Measurements from ENCODE around the gene TMEM232.
A peak's percentile ranks its signal among the peaks of the same experiment; 100 is the strongest.

The TMEM232 gene

DNA sequence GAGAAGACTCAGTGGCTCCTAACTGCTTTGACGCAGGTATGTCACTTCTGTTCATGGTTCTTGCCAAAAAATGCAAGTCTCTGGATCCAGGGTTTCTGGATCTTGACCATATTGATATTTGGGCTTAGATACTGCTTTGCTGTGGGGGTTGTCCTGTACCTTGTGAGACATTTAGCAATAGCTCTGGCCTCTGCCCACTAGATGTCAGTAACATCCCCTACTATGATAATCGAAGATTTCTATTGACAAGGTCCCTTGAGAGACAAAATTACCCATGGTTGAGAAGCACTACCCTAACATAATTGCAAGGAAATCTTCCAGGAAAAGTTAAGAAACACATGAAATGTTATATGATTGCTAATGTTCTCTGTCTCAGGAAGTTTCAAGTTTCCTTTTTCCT, 285.4 kb downstream of the TMEM232 start:
- TF ChIP-seq, protein P1, sequence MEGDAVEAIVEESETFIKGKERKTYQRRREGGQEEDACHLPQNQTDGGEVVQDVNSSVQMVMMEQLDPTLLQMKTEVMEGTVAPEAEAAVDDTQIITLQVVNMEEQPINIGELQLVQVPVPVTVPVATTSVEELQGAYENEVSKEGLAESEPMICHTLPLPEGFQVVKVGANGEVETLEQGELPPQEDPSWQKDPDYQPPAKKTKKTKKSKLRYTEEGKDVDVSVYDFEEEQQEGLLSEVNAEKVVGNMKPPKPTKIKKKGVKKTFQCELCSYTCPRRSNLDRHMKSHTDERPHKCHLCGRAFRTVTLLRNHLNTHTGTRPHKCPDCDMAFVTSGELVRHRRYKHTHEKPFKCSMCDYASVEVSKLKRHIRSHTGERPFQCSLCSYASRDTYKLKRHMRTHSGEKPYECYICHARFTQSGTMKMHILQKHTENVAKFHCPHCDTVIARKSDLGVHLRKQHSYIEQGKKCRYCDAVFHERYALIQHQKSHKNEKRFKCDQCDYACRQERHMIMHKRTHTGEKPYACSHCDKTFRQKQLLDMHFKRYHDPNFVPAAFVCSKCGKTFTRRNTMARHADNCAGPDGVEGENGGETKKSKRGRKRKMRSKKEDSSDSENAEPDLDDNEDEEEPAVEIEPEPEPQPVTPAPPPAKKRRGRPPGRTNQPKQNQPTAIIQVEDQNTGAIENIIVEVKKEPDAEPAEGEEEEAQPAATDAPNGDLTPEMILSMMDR (IDR thresholded peaks at IDR 0.05) = peak; percentile 72

DNA sequence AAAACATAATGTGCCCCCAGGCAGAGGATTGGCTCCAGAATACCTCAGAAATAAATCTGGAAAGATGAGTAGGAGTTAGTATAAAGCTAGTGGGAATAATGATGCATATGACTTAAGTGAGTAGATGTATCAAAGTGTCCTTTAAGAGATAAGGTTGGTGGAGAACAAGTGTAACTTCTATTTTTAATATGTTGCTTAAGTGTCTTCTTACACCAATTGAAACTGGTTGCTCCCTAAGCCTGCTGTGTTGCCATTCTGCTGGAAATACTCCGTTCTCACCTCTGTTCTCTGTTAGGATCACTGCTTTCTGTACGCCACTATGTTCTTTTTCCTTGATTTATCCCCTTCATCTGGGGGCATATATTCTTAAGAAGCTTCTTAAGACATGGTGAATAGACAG, 286.4 kb downstream of the TMEM232 start:
- TF ChIP-seq, protein P1 (IDR thresholded peaks at IDR 0.05) = no peak

DNA sequence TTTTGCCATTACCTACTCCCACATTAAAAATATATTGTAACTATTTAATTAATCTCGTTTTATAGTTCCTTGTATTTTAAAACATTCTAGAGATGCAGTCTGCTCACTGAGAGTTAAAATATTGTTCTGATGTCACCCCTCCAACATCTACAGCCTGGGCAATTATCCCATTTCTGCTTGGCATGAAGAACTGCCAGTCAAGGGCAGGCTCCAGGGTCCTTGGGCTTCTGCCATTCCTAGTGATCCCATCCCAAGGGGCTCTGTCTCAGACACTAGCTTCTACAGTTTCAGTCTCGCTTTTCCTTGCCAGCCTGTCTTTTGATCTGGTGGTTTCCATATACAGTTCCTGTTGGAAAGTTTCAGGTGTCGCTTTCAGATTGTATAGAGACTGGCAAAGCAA, 287.2 kb downstream of the TMEM232 start:
- TF ChIP-seq, protein P1 (IDR thresholded peaks at IDR 0.05) = no peak

DNA sequence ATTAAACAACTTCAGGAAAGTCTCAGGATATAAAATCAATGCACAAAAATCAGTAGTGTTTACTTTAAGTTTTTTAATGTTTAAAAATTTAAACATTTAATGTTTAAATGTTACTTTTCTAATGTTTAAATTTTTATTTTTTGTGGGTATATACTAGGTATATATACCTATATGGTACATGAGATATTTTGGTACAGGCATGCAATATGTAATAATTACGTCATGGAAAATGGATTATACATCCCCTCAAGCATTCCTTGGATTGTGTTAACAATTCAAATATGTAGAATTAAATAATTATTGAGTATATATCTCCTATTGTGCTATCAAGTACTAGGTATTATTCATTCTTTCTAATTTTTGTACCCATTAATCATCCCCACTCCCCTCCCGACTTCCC, 291.3 kb downstream of the TMEM232 start:
- TF ChIP-seq, protein P1 (IDR thresholded peaks at IDR 0.05) = no peak

DNA sequence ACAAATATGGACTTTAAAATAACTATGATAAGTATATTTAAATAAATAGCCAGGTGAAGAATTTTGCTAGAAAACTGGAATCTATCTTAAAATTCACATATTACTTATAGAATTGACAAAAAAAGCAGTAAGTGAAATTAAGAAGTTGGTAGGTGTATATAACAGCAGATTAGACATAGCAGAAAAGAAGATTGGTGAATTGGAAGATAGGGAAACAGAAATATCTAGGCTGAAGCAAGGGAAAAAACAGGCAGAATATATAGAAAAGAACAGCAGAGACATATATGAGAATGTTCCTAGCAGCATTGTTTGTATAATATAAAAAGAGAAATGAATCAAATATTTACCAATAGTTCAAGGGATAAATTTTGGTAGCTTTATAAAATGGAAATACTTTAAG, 294.9 kb downstream of the TMEM232 start:
- TF ChIP-seq, protein P1 (IDR thresholded peaks at IDR 0.05) = no peak

DNA sequence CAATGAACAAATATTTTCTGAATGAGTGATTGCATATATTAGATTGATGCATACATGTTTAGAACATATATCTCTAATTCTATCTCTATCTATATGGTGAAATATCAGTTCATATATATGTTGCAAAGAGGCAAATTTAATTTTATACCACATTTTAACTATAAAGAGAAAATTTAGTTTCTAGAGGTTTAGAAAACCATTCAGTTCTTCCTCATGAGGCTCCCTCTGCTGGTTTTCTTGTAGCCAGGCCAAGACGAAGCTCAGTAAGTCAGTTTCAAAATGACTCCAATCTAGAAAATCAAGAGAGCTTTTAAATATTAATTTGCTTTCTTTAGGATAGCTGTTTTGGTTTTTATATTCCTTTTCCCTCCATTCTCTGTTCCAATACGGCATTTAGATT, 312.1 kb downstream of the TMEM232 start:
- TF ChIP-seq, protein P1 (IDR thresholded peaks at IDR 0.05) = peak; percentile 58

DNA sequence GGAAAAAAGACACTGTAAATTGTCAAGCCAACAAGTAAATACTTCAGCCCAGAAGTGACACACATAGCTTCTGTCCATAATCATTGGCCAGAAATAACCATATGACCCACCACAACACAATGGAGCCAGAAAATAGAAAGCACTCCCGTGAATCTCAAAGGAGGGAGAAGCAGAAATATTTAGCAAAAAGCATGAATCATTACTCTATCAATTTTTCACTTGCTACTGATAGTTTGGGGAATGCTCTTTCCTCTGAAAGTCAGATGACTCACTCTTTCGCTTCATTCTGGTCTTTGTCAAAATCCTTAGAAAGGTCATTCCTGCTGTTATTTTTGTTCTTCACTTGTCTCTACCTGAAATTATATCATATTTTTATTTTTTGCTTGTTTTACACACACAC, 312.6 kb downstream of the TMEM232 start:
- TF ChIP-seq, protein P1 (IDR thresholded peaks at IDR 0.05) = no peak

DNA sequence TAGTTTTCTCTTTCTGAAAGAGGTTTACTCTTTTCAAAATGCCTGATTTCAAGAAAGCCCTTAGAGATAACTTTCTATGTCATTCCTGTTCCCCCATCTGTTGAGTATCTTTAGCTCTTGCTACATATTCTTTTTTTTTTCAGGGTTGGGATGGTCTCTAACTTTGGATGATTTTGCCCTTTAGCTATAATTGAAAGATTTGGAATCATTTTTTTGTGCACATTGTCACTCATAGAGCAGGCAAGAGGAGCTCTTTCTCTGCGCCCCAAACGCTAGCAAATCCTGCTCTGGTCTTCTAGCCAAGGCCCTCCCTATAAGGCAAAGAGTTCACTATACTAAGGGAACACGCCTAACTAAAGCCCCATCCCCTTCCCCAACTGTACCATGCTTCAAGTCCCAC, 316.9 kb downstream of the TMEM232 start:
- TF ChIP-seq, protein P1 (IDR thresholded peaks at IDR 0.05) = no peak
